Left renal cortex interstitium (tissue), 4 donors: Measurements from ENCODE around the gene NAV2. TPM values are rescaled to one million over a fixed set of nuclear protein-coding genes. Genes with fewer than 3 reads are reported as not detected.

Source experiments
- DNase-seq, 4 donors: peaks; one replicate each; pipeline ENCODE4 v3.0.0-alpha.2; 2013; ENCODE audit warnings: low read depth in 4 of 4, low spot score in 2 of 4, missing footprints in 1 of 4
- polyA plus RNA-seq, 4 donors: library from polyadenylated mRNA; unstranded; fragments of 120-200 nt; gene quantifications; one replicate each; pipeline ENCODE4 v1.2.1, GENCODE V29; 2013; ENCODE audit not compliant: insufficient read length in 4 of 4

NAV2 gene
- polyA plus RNA-seq, 4 donors: 29.7 to 61.7 (median 39.1) TPM

GRCh38 chr11:20090654-20091374 lies 378.2 kb downstream of the NAV2 start:
- DNase-seq: no peak

GRCh38 chr11:20093775-20094174 lies 381.1 kb downstream of the NAV2 start:
- DNase-seq: no peak

- DNase-seq: no peak
These were observed 382.6 kb downstream of the NAV2 start for GRCh38 chr11:20095189-20095588.

- no peak for DNase-seq
These were observed 384.9 kb downstream of the NAV2 start for GRCh38 chr11:20097319-20098221.

GRCh38 chr11:20099527-20099926 lies 386.9 kb downstream of the NAV2 start:
- DNase-seq: no peak

GRCh38 chr11:20102397-20102796 lies 389.8 kb downstream of the NAV2 start:
- DNase-seq: no peak

GRCh38 chr11:20103281-20103680 lies 390.6 kb downstream of the NAV2 start:
- no peak for DNase-seq

GRCh38 chr11:20105427-20105826 lies 392.8 kb downstream of the NAV2 start:
- DNase-seq: no peak

- DNase-seq: no peak
These were observed 397.3 kb downstream of the NAV2 start for GRCh38 chr11:20109731-20110445.

GRCh38 chr11:20110908-20111669 lies 398.5 kb downstream of the NAV2 start:
- no peak for DNase-seq

GRCh38 chr11:20111871-20112270 lies 399.2 kb downstream of the NAV2 start:
- DNase-seq: no peak

- DNase-seq: no peak
These were observed 399.9 kb downstream of the NAV2 start for GRCh38 chr11:20112291-20113148.

GRCh38 chr11:20113149-20113438 lies 400.5 kb downstream of the NAV2 start:
- DNase-seq: no peak

GRCh38 chr11:20114588-20114987 lies 402.0 kb downstream of the NAV2 start:
- no peak for DNase-seq

GRCh38 chr11:20116825-20117224 lies 404.2 kb downstream of the NAV2 start:
- DNase-seq: no peak

- no peak for DNase-seq
These were observed 404.7 kb downstream of the NAV2 start for GRCh38 chr11:20117291-20117690.

- DNase-seq: no peak
These were observed 405.6 kb downstream of the NAV2 start for GRCh38 chr11:20118209-20118608.

GRCh38 chr11:20119315-20119714 lies 406.7 kb downstream of the NAV2 start:
- no peak for DNase-seq

- no peak for DNase-seq
These were observed 407.7 kb downstream of the NAV2 start for GRCh38 chr11:20120134-20120925.
